ENCODE data around the gene ZSCAN5B. TPM values are rescaled to one million over a fixed set of nuclear protein-coding genes. Genes with fewer than 3 reads are reported as not detected.

ZSCAN5B gene
- total and polyA plus RNA-seq, 2 of the 13 experiments (the other 11 are each of a cell fraction or from before 2014, with no cell fraction given), result not detected

DNA sequence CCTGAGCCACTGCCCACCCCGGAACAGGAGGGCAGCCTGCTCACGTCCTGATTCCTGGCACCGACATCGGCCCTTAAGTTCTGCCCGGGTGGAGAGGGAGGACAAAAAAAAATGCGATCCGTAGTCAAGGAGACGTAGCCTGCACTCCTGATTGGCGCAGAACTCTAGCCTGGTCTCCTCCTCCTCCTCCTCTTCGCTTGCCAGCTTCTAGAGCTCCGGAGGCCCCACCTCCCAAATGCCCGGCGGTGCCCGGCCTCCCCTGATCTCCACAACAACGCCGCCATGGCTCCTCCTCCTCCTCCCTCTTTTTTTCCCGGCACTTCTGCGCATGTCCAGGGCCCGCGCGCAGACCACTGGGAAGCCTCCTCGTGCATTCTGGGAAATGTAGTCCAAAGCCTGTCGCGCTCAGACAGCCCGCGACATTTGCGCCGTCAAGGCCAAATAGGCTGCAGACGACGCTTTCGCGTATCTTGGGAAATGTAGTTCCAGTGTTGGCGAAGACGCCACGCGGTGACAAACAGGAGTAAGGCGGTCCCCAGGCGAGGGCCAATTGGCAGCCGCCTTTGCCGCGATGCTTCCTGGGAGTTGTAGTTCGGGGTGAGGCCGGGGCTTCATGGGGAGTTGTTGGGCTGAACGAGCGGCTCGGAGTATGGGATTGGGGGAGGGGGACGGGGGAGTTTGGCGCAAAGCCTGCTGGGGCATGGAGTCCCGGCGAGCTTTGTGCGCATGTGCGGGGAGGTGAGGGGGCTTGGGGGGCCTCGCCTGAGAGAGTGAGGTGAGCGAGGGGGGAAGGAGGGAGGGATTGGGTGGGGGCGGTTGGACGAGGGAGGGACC, 56.8 kb downstream of the ZSCAN5B start, which contains the start of gene ZNF444 (continued):
- TF ChIP-seq, protein P1, sequence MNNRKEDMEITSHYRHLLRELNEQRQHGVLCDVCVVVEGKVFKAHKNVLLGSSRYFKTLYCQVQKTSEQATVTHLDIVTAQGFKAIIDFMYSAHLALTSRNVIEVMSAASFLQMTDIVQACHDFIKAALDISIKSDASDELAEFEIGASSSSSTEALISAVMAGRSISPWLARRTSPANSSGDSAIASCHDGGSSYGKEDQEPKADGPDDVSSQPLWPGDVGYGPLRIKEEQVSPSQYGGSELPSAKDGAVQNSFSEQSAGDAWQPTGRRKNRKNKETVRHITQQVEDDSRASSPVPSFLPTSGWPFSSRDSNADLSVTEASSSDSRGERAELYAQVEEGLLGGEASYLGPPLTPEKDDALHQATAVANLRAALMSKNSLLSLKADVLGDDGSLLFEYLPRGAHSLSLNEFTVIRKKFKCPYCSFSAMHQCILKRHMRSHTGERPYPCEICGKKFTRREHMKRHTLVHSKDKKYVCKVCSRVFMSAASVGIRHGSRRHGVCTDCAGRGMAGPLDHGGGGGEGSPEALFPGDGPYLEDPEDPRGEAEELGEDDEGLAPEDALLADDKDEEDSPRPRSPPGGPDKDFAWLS (CRISPR knock-in tag; IDR thresholded peaks at IDR 0.05; ENCODE audit: borderline replicate concordance), result no peak
- TF ChIP-seq HNF1A (IDR thresholded peaks at IDR 0.05; ENCODE audit: low read depth) (no peak; the same call in 1 of the 2 replicates), HNF1A (CRISPR knock-in tag; IDR thresholded peaks at IDR 0.05; ENCODE audit: borderline replicate concordance) (no peak; the same call in 1 of the 2 replicates), ZNF337 (CRISPR knock-in tag; IDR thresholded peaks at IDR 0.05; ENCODE audit: borderline replicate concordance, low read depth) (no peak), NKX3-1 (CRISPR knock-in tag; IDR thresholded peaks at IDR 0.05) (no peak), DZIP1 (CRISPR knock-in tag; IDR thresholded peaks at IDR 0.05) (0 out of 2 replicates have a peak, but pooled peaks have one; percentile 41), ZNF460 (CRISPR knock-in tag; IDR thresholded peaks at IDR 0.05; ENCODE audit: borderline replicate concordance) (no peak), ZNF121 (CRISPR knock-in tag; IDR thresholded peaks at IDR 0.05) (no peak), EZH2 (conservative IDR thresholded peaks at IDR 0.05; ENCODE audit: low read depth, low read length) (no peak), ZNF703 (CRISPR knock-in tag; IDR thresholded peaks at IDR 0.05; ENCODE audit: borderline replicate concordance) (no peak)
- TF ChIP-seq, protein P2, sequence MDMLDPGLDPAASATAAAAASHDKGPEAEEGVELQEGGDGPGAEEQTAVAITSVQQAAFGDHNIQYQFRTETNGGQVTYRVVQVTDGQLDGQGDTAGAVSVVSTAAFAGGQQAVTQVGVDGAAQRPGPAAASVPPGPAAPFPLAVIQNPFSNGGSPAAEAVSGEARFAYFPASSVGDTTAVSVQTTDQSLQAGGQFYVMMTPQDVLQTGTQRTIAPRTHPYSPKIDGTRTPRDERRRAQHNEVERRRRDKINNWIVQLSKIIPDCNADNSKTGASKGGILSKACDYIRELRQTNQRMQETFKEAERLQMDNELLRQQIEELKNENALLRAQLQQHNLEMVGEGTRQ (IDR thresholded peaks at IDR 0.05; ENCODE audit: low read depth, low read length), result no peak
- TF ChIP-seq, protein P2 (CRISPR knock-in tag; IDR thresholded peaks at IDR 0.05; ENCODE audit: borderline replicate concordance), result no peak
- TF ChIP-seq, protein P3, sequence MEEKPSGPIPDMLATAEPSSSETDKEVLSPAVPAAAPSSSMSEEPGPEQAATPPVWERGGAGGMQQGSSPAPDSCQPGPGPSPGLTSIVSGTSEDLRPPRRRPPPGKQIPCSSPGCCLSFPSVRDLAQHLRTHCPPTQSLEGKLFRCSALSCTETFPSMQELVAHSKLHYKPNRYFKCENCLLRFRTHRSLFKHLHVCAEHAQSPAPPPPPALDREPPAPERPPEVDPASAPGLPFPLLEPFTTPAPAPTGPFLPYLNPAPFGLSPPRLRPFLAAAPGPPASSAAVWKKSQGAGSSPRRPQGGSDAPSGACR (CRISPR knock-in tag; IDR thresholded peaks at IDR 0.05), result peak; percentile 62; the same call in 1 of the 2 replicates
- TF ChIP-seq, protein P4, sequence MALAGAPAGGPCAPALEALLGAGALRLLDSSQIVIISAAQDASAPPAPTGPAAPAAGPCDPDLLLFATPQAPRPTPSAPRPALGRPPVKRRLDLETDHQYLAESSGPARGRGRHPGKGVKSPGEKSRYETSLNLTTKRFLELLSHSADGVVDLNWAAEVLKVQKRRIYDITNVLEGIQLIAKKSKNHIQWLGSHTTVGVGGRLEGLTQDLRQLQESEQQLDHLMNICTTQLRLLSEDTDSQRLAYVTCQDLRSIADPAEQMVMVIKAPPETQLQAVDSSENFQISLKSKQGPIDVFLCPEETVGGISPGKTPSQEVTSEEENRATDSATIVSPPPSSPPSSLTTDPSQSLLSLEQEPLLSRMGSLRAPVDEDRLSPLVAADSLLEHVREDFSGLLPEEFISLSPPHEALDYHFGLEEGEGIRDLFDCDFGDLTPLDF (CRISPR knock-in tag; IDR thresholded peaks at IDR 0.05), result peak; percentile 62; the same call in 1 of the 2 replicates
